Nephron (organoid): ENCODE results near the gene TRPV3.
"Not testable (repeated sequence)": the region's sequence is repeated elsewhere in the genome, so short reads cannot be mapped to it uniquely, and the experiment has no call there.

ENCODE experiments used
- H3K27ac Mint-ChIP-seq, 3 experiments: 2 replicates each; pipeline ENCODE4 v1.8.0; 2020; ENCODE audit warnings: mixed read lengths in 3 of 3, mild to moderate bottlenecking in 2 of 3, moderate library complexity in 1 of 3
- H3K27me3 Mint-ChIP-seq: 2 replicates; pipeline ENCODE4 v1.8.0; 2021; ENCODE audit warnings: low read depth, mild to moderate bottlenecking, moderate library complexity, mixed read lengths
- H3K36me3 Mint-ChIP-seq: 2 replicates; pipeline ENCODE4 v1.8.0; 2020; ENCODE audit warnings: low read depth, mixed read lengths
- H3K4me1 Mint-ChIP-seq: 2 replicates; pipeline ENCODE4 v1.8.0; 2020; ENCODE audit warnings: mixed read lengths
- H3K4me3 Mint-ChIP-seq, 3 experiments: 2 replicates each; pipeline ENCODE4 v1.8.0; 2020; ENCODE audit warnings: mild to moderate bottlenecking in 3 of 3, mixed read lengths in 3 of 3, moderate library complexity in 2 of 3
- H3K9me3 Mint-ChIP-seq: 2 replicates; pipeline ENCODE4 v1.8.0; 2020; ENCODE audit warnings: mixed read lengths
- CTCF ChIP-seq, 3 experiments: fragments of 200-600 bp; sonication (generic); IDR thresholded peaks; one replicate each; pipeline ENCODE4 v1.5.0; 2021; ENCODE audit warnings: antibody characterized with exemption in 3 of 3; ENCODE audit not compliant: unreplicated experiment in 3 of 3

TRPV3 gene

GRCh38 chr17:3572231-3572630, 14.6 kb upstream of the TRPV3 start:
- Mint-ChIP-seq H3K27ac (no peak overlapping the region), H3K27me3 (no peaks in the 10 kb centered on the region), H3K4me1 (no peaks in the 10 kb centered on the region), H3K36me3 (peaks cover 37% of the 10 kb centered on the region), H3K4me3 (no peak overlapping the region), H3K9me3 (no peaks in the 10 kb centered on the region)
- TF ChIP-seq CTCF (IDR thresholded peaks at IDR 0.05; ENCODE audit: unreplicated experiment in 3 of 3) = no peak

DNA sequence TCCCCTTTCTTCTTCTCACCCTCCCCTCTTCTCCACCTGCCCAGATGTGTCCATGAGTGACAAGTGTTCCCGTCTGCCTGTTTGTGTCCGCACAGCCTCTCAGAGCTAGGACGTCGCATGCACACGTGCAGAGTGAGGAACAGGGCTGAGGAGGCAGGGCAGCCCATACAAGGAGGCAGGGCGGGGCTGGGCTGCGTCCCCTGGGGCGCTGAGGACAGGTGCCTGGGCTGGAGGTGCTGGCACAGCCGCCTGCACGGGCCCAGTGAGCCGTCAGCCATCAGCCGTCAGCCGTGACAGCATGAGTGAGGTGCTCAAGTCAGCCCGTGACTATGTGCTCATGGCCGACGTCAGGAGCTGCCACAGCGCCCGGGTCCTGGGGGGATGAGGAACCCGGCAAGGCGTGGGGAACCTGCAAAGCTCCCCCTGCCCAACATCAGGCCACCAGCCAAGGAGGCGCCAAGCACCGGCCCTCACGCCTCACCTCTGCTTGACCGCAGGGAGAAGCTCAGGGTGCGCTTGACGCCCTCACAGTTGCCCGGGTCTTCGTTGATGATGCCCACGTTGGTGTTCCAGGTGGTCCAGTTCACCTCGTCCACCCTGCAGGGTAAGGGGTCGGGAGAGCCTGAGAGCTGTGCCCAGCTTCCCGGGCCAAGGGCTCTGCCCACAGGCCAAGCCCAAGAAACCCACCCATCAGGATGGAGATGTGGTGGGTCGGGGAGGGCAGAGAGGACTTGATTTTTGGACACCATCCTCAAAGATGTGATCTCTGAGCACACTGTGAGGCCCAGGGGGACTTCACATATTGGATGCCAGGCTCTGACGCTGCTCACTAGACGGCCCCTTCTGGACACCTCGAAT, 13.7 kb upstream of the TRPV3 start:
- H3K9me3 Mint-ChIP-seq = no peaks in the 10 kb centered on the region
- TF ChIP-seq CTCF (IDR thresholded peaks at IDR 0.05; ENCODE audit: unreplicated experiment in 3 of 3) = no peak
- H3K36me3 Mint-ChIP-seq = peaks cover 36% of the 10 kb centered on the region
- no peaks in the 10 kb centered on the region for H3K4me1 Mint-ChIP-seq
- H3K27me3 Mint-ChIP-seq = no peaks in the 10 kb centered on the region
- H3K27ac Mint-ChIP-seq = no peak overlapping the region
- H3K4me3 Mint-ChIP-seq = no peak overlapping the region

DNA sequence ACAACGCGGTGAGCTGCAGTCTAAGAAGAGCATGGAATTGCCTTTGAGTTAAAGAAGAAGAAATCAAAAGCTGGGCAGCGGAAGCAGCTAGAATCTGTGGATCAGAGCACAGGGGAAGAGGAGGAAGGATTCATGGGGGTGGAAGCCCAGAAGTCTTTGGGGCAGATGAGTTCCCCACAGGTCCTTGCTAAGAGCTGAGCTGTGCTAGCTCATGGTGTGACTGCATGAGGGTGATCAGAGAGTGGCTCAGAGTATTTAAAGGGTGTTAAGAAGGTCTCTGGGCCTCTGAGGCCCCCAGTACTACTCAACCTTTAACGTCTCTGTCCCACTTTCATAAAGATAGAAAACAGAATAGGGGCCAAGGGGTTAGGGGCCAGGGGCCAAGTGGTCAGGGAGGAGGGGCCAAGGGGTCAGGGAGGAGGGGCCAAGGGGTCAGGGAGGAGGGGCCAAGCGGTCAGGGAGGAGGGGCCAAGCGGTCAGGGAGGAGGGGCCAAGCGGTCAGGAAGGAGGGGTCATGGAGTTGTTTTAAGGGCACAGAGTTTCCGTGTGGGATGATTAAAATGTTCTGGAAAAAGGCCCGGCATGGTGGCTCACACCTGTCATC, 12.0 kb upstream of the TRPV3 start:
- no peak for TF ChIP-seq CTCF (IDR thresholded peaks at IDR 0.05; ENCODE audit: unreplicated experiment in 3 of 3)
- no peaks in the 10 kb centered on the region for H3K4me1 Mint-ChIP-seq
- peaks cover 36% of the 10 kb centered on the region for H3K36me3 Mint-ChIP-seq
- peaks cover 4% of the 10 kb centered on the region for H3K9me3 Mint-ChIP-seq
- H3K27me3 Mint-ChIP-seq = no peaks in the 10 kb centered on the region
- no peak overlapping the region for H3K4me3 Mint-ChIP-seq
- H3K27ac Mint-ChIP-seq = no peak overlapping the region

GRCh38 chr17:3566551-3566950, 8.9 kb upstream of the TRPV3 start:
- no peaks in the 10 kb centered on the region for H3K4me1 Mint-ChIP-seq
- H3K27me3 Mint-ChIP-seq = no peaks in the 10 kb centered on the region
- no peak for TF ChIP-seq CTCF (IDR thresholded peaks at IDR 0.05; ENCODE audit: unreplicated experiment in 3 of 3)
- H3K36me3 Mint-ChIP-seq = peaks cover 41% of the 10 kb centered on the region
- no peak overlapping the region for H3K27ac Mint-ChIP-seq
- H3K4me3 Mint-ChIP-seq = no peak overlapping the region
- H3K9me3 Mint-ChIP-seq = peaks cover 4% of the 10 kb centered on the region

- no peak for TF ChIP-seq CTCF (IDR thresholded peaks at IDR 0.05; ENCODE audit: unreplicated experiment in 3 of 3)
- Mint-ChIP-seq H3K4me1 (no peaks in the 10 kb centered on the region), H3K9me3 (peaks cover 4% of the 10 kb centered on the region), H3K27me3 (no peaks in the 10 kb centered on the region), H3K4me3 (no peak overlapping the region), H3K36me3 (peaks cover 37% of the 10 kb centered on the region), H3K27ac (no peak overlapping the region)
These were observed 7.5 kb upstream of the TRPV3 start for GRCh38 chr17:3565143-3565542.

DNA sequence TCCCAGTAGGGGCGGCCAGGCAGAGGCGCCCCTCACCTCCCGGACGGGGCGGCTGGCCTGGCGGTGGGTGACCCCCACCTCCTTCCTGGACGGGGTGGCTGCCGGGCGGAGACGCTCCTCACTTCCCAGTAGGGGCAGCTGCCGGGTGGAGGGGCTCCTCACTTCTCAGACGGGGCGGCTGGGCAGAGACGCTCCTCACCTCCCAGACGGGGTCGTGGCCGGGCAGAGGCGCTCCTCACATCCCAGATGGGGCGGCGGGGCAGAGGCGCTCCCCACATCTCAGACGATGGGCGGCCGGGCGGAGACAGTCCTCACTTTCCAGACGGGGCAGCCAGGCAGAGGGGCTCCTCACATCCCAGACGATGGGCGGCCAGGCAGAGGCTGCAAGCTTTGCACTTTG, 6.6 kb upstream of the TRPV3 start:
- not testable (repeated sequence) for H3K4me3 Mint-ChIP-seq, H3K27me3 Mint-ChIP-seq, H3K4me1 Mint-ChIP-seq, H3K27ac Mint-ChIP-seq, H3K9me3 Mint-ChIP-seq
- H3K36me3 Mint-ChIP-seq = peaks cover 32% of the 10 kb centered on the region
